ENCODE measurements around the gene DNAH2.
A peak's percentile ranks its signal among the peaks of the same experiment; 100 is the strongest.
"Not testable (repeated sequence)": the region's sequence is repeated elsewhere in the genome, so short reads cannot be mapped to it uniquely, and the experiment has no call there.

DNAH2 gene

DNA sequence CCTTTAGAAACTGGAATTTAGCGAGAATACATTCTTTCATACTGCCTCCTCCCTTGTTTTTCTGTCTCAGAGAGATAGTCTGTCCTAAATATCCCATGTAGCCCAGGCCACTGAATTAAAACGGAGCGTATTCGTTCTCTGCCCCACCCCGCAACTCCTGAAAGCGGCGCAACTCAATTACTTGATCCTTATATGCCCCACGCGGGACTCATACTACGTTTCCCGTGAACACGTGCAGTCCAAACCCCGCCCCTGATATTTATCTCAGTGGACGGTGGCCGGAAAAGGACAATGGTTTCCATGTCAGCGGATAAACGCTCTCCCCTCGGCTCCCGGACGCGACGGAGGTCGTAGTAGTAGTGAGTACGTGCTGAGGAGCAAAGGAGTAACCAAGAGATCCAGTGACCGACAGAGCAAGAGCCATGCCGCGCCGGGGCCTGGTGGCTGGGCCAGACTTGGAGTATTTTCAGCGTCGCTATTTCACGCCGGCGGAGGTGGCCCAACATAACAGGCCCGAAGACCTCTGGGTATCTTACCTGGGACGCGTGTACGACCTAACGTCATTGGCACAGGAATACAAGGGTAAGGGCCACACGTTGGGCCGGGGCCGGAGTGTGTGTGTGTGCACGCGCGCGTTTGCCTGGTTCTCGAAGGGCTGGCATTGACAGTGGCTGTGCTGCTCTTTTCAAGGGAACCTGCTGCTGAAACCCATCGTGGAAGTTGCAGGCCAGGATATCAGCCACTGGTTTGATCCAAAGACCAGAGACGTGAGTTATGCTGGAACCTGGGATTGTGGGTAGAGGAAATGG is 140.4 kb downstream of the DNAH2 start, which contains the start of gene CYB5D1:
Gene CYB5D1, plus strand, starts transcription at position 291 of the 809 bp plus-strand sequence. Its CDS starts 132 bp downstream, at position 423.
- H3K4me3 ChIP-seq (replicated peaks; ENCODE audit: low read depth, low read length) = peak within 1 kb of the TSS; percentile 68
- TF ChIP-seq, protein P1, sequence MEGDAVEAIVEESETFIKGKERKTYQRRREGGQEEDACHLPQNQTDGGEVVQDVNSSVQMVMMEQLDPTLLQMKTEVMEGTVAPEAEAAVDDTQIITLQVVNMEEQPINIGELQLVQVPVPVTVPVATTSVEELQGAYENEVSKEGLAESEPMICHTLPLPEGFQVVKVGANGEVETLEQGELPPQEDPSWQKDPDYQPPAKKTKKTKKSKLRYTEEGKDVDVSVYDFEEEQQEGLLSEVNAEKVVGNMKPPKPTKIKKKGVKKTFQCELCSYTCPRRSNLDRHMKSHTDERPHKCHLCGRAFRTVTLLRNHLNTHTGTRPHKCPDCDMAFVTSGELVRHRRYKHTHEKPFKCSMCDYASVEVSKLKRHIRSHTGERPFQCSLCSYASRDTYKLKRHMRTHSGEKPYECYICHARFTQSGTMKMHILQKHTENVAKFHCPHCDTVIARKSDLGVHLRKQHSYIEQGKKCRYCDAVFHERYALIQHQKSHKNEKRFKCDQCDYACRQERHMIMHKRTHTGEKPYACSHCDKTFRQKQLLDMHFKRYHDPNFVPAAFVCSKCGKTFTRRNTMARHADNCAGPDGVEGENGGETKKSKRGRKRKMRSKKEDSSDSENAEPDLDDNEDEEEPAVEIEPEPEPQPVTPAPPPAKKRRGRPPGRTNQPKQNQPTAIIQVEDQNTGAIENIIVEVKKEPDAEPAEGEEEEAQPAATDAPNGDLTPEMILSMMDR (IDR thresholded peaks at IDR 0.05; ENCODE audit: low read depth, low read length, missing control alignments) = no peak
- peak; percentile 85 for DNase-seq (ENCODE audit: extremely low read depth, low read depth)

DNA sequence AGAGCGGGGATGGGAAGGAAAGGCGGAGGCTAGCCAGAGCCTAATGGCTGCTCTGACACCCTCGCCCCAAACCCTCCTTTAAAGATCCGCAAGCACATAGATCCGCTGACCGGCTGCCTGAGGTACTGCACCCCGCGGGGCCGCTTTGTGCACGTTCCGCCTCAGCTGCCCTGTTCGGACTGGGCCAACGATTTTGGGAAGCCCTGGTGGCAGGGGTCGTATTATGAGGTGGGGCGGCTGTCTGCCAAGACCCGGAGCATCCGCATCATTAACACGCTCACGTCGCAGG is 140.9 kb downstream of the DNAH2 start:
- TF ChIP-seq, protein P1 (IDR thresholded peaks at IDR 0.05; ENCODE audit: low read depth, low read length, missing control alignments) = peak; percentile 43
- H3K4me3 ChIP-seq (replicated peaks; ENCODE audit: low read depth, low read length) = peak overlapping the region; percentile 68
- no peak for DNase-seq (ENCODE audit: extremely low read depth, low read depth)

DNA sequence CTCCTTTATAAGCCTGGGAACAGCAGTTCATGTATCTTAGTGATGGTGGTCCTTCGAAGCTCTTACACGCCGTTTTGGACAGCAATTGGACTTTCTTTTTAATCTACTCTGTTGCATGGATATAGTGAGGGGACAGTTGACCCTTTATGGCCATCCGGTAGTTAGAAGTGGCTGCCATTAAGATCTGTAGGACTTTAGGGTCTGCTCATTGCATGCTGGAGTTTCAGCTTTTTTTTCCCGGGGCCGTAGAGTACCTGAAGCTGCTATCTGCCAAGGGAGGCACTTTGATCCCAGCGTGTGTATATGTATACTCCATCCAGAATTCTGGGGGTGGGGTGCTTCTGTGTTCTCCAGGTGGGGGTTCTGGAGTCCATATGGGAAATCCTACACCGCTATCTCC is 141.5 kb downstream of the DNAH2 start:
- no peak for DNase-seq (ENCODE audit: extremely low read depth, low read depth)
- peak overlapping the region; percentile 68 for H3K4me3 ChIP-seq (replicated peaks; ENCODE audit: low read depth, low read length)
- TF ChIP-seq, protein P1 (IDR thresholded peaks at IDR 0.05; ENCODE audit: low read depth, low read length, missing control alignments) = no peak

DNA sequence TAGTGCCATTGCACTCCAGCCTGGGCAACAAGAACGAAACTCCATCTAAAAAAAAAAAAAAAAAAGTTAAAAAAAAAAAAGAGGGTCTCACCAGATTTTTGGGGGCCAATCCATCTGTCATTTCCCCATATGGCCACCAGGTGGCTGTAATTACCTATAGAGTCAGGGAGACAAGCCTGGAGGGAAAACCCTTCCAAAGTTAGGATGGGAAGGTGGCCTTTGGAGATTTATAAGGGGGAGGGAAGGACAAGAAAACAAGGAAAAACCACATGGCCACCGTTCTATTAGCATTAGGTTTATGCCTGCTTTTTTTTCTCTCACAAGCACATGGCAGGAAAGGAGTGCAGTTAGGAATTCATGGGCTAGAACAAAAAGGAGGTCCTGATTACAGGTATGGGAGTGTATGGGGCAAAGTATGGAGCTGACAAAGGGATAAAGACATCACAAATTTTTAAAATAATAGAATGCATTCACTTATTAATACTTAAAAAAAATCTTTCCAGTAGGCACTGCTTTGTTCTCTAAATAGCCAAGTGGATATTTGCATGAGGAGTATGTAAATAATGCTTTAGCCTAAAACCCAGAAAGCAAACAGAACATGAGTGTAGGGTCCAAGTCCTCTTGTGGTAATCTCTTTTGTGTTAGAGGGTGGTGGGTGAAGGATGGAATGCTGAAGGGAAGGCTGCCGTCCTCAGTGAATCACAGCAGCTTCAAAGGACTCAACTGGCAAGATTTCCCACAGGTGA is 145.3 kb downstream of the DNAH2 start:
- no peak overlapping the region for H3K4me3 ChIP-seq (replicated peaks; ENCODE audit: low read depth, low read length)
- DNase-seq (ENCODE audit: extremely low read depth, low read depth) = no peak
- TF ChIP-seq, protein P1 (IDR thresholded peaks at IDR 0.05; ENCODE audit: low read depth, low read length, missing control alignments) = peak; percentile 64

DNA sequence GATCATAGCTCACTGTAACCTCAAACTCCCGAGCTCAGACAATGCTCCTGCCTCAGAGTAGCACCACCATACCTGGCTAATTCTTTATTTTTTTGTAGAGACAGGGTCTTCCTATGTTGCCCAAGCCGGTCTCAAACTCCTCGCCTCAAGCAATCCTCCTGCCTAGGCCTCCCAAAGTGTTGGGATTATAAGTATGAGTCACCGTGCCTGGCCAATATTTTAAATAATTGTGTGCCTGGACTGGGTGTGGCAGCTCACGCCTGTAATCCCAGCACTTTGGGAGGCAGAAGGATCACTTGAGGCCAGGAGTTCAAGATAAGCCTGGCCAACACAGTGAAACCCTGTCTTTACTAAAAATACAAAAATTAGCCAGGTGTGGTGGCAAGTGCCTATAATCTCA is 146.8 kb downstream of the DNAH2 start:
- not testable (repeated sequence) for H3K4me3 ChIP-seq (replicated peaks; ENCODE audit: low read depth, low read length); DNase-seq (ENCODE audit: extremely low read depth, low read depth)

DNA sequence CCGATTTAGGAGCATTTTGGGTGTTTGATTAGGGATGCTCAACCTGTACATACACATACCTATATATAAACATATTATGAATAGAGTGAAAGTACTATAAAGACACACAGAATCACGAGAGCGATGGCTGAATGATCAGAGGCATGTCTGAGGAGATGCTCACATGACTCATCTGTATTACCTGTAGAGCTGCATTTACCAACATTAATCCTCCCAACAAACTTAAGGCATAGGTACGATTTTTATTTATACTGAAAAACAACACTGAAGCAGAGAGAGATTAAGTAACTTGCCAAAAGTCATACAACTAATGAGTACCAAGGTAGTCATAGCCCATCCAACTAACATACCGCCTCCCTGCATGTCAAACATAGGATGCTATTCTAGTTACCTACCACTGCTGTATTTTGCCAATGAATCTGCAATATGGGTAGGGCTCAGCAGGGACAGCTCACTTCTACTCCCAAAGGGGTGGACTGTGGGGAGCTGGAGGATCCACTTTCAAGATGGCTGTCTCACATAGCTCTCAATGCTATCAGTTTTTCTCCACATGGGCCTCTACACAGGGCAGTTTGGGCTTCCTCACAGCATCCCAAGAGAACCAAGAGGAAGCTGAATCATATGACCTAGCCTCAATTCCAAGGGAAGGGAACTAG is 147.6 kb downstream of the DNAH2 start:
- H3K4me3 ChIP-seq (replicated peaks; ENCODE audit: low read depth, low read length) = no peak overlapping the region
- TF ChIP-seq, protein P1 (IDR thresholded peaks at IDR 0.05; ENCODE audit: low read depth, low read length, missing control alignments) = no peak
- DNase-seq (ENCODE audit: extremely low read depth, low read depth) = no peak

DNA sequence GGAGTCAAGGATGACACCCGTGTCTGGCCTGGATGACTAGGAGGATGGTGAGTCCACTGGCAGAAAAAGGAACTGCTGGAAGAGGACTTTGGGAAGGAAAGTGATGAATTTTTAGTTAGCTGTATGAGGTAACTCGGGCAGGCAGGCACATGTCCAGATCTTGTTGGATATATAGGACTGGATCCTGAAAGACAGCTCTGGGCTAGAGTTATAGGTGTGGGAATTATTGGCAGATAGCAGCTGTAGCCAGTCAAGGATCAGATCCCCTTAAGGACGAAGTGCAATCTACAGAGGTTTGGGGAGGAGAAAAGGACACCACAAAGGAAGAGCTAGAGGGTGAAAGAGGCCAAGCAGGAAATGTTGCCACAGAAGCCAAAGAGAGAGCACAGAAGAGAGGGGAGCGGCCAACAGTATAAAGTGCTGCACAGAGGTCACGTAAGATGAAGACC is 150.4 kb downstream of the DNAH2 start:
- no peak for DNase-seq (ENCODE audit: extremely low read depth, low read depth)
- no peak overlapping the region for H3K4me3 ChIP-seq (replicated peaks; ENCODE audit: low read depth, low read length)
- TF ChIP-seq, protein P1 (IDR thresholded peaks at IDR 0.05; ENCODE audit: low read depth, low read length, missing control alignments) = no peak

Data from HFF-Myc (cell line).